SK-N-SH (cell line): ENCODE results near the gene PRSS38. TPM values are rescaled to one million over a fixed set of nuclear protein-coding genes. Genes with fewer than 3 reads are reported as not detected.

Experiments
- CTCF ChIA-PET: fragments of 300-600, 350-600 bp; formaldehyde crosslinking; extraction: SDS; loops from one replicate; lab custom pipeline; 2021; lab: Yijun Ruan, JAX
- POLR2A ChIA-PET: fragments of 350-600 bp; sonication (Branson Sonifier 250); formaldehyde crosslinking; extraction: SDS; loops from one replicate; lab custom pipeline; 2020; ENCODE audit warnings: antibody characterized with exemption, inconsistent platforms; lab: Yijun Ruan, JAX
- DNase-seq: peaks from one replicate; pipeline ENCODE4 v3.0.0; 2012
- H2AFZ ChIP-seq: fragments of 200-600 bp; sonication (generic); 2 replicates; pipeline ENCODE4 v1.8.1; 2016; ENCODE audit warnings: antibody characterized with exemption, mild to moderate bottlenecking, low read depth
- H3F3A ChIP-seq: fragments of 200-600 bp; sonication (generic); replicated peaks from 2 replicates; pipeline ENCODE3; 2016; ENCODE audit warnings: antibody characterized with exemption, mild to moderate bottlenecking; ENCODE audit not compliant: insufficient read depth
- H3K27ac ChIP-seq, 2 experiments: fragments of 200-500 bp in 1 of 2; fragments of 200-600 bp in 1 of 2; sonication (Bioruptor generic) in 1 of 2; sonication (generic), shearing (Covaris generic) in 1 of 2; 2 replicates each; pipeline versions ENCODE4 v1.5.1 to v1.6.1; 2014 to 2016; ENCODE audit warnings: low read depth in 2 of 2, inconsistent platforms in 1 of 2, low read length in 1 of 2, mild to moderate bottlenecking in 1 of 2, mixed read lengths in 1 of 2
- H3K27me3 ChIP-seq: fragments of 200-600 bp; sonication (generic), shearing (Covaris generic); 2 replicates; pipeline ENCODE4 v1.6.1; 2016; ENCODE audit warnings: mixed run types; ENCODE audit not compliant: insufficient read depth
- H3K36me3 ChIP-seq, 2 experiments: fragments of 200-500 bp in 1 of 2; fragments of 200-600 bp in 1 of 2; sonication (Bioruptor generic) in 1 of 2; sonication (generic) in 1 of 2; replicated peaks in 1 of 2; 2 replicates each; pipeline versions ENCODE3 to v1.5.1; 2014 to 2016; ENCODE audit warnings: low read length in 1 of 2, mild to moderate bottlenecking in 1 of 2; ENCODE audit not compliant: insufficient read depth in 2 of 2, control insufficient read depth in 1 of 2
- H3K4me1 ChIP-seq, 2 experiments: fragments of 200-500 bp in 1 of 2; fragments of 200-600 bp in 1 of 2; sonication (Bioruptor generic) in 1 of 2; sonication (generic), shearing (Covaris generic) in 1 of 2; 2 replicates each; pipeline versions ENCODE4 v1.5.1 to v1.6.1; 2014 to 2016; ENCODE audit warnings: low read depth in 1 of 2, low read length in 1 of 2, mixed run types in 1 of 2; ENCODE audit not compliant: insufficient read depth in 2 of 2, control insufficient read depth in 1 of 2
- H3K4me2 ChIP-seq: fragments of 200-600 bp; sonication (generic), shearing (Covaris generic); 2 replicates; pipeline ENCODE4 v1.6.1; 2017; ENCODE audit warnings: mixed run types
- H3K4me3 ChIP-seq, 2 experiments: fragments of 200-500 bp in 1 of 2; fragments of 200-600 bp in 1 of 2; sonication (Bioruptor generic) in 1 of 2; sonication (generic), shearing (Covaris generic) in 1 of 2; 2 replicates each; pipeline versions ENCODE4 v1.5.1 to v1.8.1; 2014 to 2016; ENCODE audit warnings: low read depth in 2 of 2, inconsistent platforms in 1 of 2, low read length in 1 of 2, mild to moderate bottlenecking in 1 of 2, mixed read lengths in 1 of 2, moderate library complexity in 1 of 2
- H3K79me2 ChIP-seq: fragments of 200-600 bp; sonication (generic); 2 replicates; pipeline ENCODE4 v1.8.1; 2017; ENCODE audit warnings: mild to moderate bottlenecking; ENCODE audit not compliant: insufficient read depth
- H3K9ac ChIP-seq: fragments of 200-600 bp; sonication (generic); 2 replicates; pipeline ENCODE4 v1.6.1; 2017; ENCODE audit warnings: mixed run types
- H3K9me2 ChIP-seq: fragments of 200-600 bp; sonication (generic); 2 replicates; pipeline ENCODE4 v1.6.1; 2017; ENCODE audit warnings: mixed run types
- H3K9me3 ChIP-seq: fragments of 200-600 bp; sonication (generic); 2 replicates; pipeline ENCODE4 v1.6.1; 2017; ENCODE audit warnings: mixed run types, mild to moderate bottlenecking, moderate library complexity
- H4K20me1 ChIP-seq: fragments of 200-600 bp; sonication (generic); 2 replicates; pipeline ENCODE4 v1.6.1; 2017; ENCODE audit warnings: mild to moderate bottlenecking, mixed run types; ENCODE audit not compliant: insufficient read depth
- CHD2 ChIP-seq: fragments of 150-350 bp; IDR thresholded peaks from 2 replicates; pipeline ENCODE4 v1.6.1; 2018; ENCODE audit warnings: low read length; ENCODE audit not compliant: partially characterized antibody
- EP300 ChIP-seq, 2 experiments: IDR thresholded peaks; 2 replicates each; pipeline versions ENCODE4 v1.4.0 to v1.6.1; 2012; ENCODE audit warnings: borderline replicate concordance in 1 of 2, low read depth in 1 of 2, low read length in 1 of 2
- FOSL2 ChIP-seq: IDR thresholded peaks from 2 replicates; pipeline ENCODE4 v1.4.0; 2012; ENCODE audit warnings: low read depth, mild to moderate bottlenecking, moderate library complexity, borderline replicate concordance
- GATA2 ChIP-seq: sonication (generic); formaldehyde crosslinking; IDR thresholded peaks from 2 replicates; pipeline ENCODE4 v1.5.0; 2020; ENCODE audit warnings: mild to moderate bottlenecking, missing genetic modification reagents
- IRF3 ChIP-seq: fragments of 150-350 bp; IDR thresholded peaks from 2 replicates; pipeline ENCODE4 v1.6.1; 2016; ENCODE audit warnings: mild to moderate bottlenecking, low read depth, low read length
- JUND ChIP-seq: IDR thresholded peaks from 2 replicates; pipeline ENCODE4 v1.4.0; 2012
- MAX ChIP-seq: IDR thresholded peaks from 2 replicates; pipeline ENCODE4 v1.4.0; 2012; ENCODE audit warnings: low read depth
- PBX3 ChIP-seq: IDR thresholded peaks from 2 replicates; pipeline ENCODE4; 2012
- POLR2AphosphoS5 ChIP-seq: IDR thresholded peaks from 2 replicates; pipeline ENCODE4 v1.6.1; 2012; ENCODE audit warnings: low read depth, low read length
- RAD21 ChIP-seq: IDR thresholded peaks from 2 replicates; pipeline ENCODE4 v1.6.1; 2012; ENCODE audit warnings: mild to moderate bottlenecking, low read length
- REST ChIP-seq: IDR thresholded peaks from 2 replicates; pipeline ENCODE4 v1.6.1; 2012; ENCODE audit warnings: mild to moderate bottlenecking, low read depth, low read length, moderate library complexity
- TAF1 ChIP-seq: IDR thresholded peaks from 2 replicates; pipeline ENCODE4 v1.6.1; 2012; ENCODE audit warnings: low read depth, mild to moderate bottlenecking, low read length, moderate library complexity, borderline replicate concordance
- USF2 ChIP-seq: fragments of 150-350 bp; IDR thresholded peaks from 2 replicates; pipeline ENCODE4 v1.6.1; 2017; ENCODE audit warnings: antibody characterized with exemption, low read length, low read depth, borderline replicate concordance
- WGBS: methylation state at CpG from one replicate; pipeline ENCODE4 v1.1.6; 2017; ENCODE audit warnings: low lambda C conversion rate; 5-methylcytosine and 5-hydroxymethylcytosine counted together
- polyA plus RNA-seq, 3 experiments: library from polyadenylated mRNA; depleted of rRNA; stranded (reverse); fragments of >200 nt; gene quantifications; 2 replicates each; pipeline ENCODE4 v1.2.3, GENCODE V29; 2012

Gene PRSS38
- polyA plus RNA-seq, 1 of the 3 experiments (the other 2 are of a cell fraction): not detected

- TF ChIP-seq FOSL2 (no peak), RAD21 (no peak), CHD2 (no peak), GATA2 (CRISPR knock-in tag) (no peak), USF2 (no peak), JUND (no peak), POLR2AphosphoS5 (no peak), EP300 (IDR thresholded peaks at IDR 0.05; ENCODE audit: borderline replicate concordance in 1 of 2, low read depth in 1 of 2, low read length in 1 of 2) (no peak)
Observed at GRCh38 chr1:227838181-227838580, 22.7 kb downstream of the PRSS38 start (continued).

- POLR2A ChIA-PET: no interaction called here
- Histone ChIP-seq H2AFZ (no peak overlapping the region), H3K9me3 (no peaks in the 10 kb centered on the region), H3K9ac (no peak overlapping the region), H3F3A (no peaks in the 10 kb centered on the region), H4K20me1 (no peaks in the 10 kb centered on the region), H3K9me2 (no peaks in the 10 kb centered on the region), H3K79me2 (no peaks in the 10 kb centered on the region), H3K36me3 (no peaks in the 10 kb centered on the region), H3K27ac (no peak overlapping the region), H3K27me3 (no peaks in the 10 kb centered on the region), H3K4me3 (no peak overlapping the region), H3K4me2 (no peak overlapping the region), H3K4me1 (no peaks in the 10 kb centered on the region)
- 46% methylated on average over 9 of the region's 9 CpGs for WGBS
- CTCF ChIA-PET: no interaction called here
- no peak for DNase-seq
- TF ChIP-seq PBX3: no peak
- TF ChIP-seq TAF1: no peak
- no peak for TF ChIP-seq MAX
- TF ChIP-seq GATA2 (CRISPR knock-in tag): no peak
- no peak for TF ChIP-seq REST
- TF ChIP-seq IRF3: no peak
Observed at GRCh38 chr1:227841096-227841495, 25.6 kb downstream of the PRSS38 start.
